ENCODE results near the gene EML1.

EML1 gene

GRCh38 chr14:99910337-99911309 is 117.4 kb downstream of the EML1 start:
- Histone ChIP-seq H3K9me3 (ENCODE audit: control insufficient read depth, low read length) (no peaks in the 10 kb centered on the region), H3K36me3 (ENCODE audit: control insufficient read depth, insufficient read depth, low read length) (no peaks in the 10 kb centered on the region)

GRCh38 chr14:99915305-99916090 is 122.3 kb downstream of the EML1 start:
- Histone ChIP-seq H3K36me3 (ENCODE audit: control insufficient read depth, insufficient read depth, low read length) (no peaks in the 10 kb centered on the region), H3K9ac (ENCODE audit: low read length) (no peak overlapping the region), H3K4me1 (ENCODE audit: control insufficient read depth, insufficient read depth, low read length) (no peaks in the 10 kb centered on the region)

More at GRCh38 chr14:99910337-99911309, 117.4 kb downstream of the EML1 start:
- Histone ChIP-seq H3K4me3 (ENCODE audit: low read length) (no peak overlapping the region), H3K9ac (ENCODE audit: low read length) (no peak overlapping the region), H3K4me1 (ENCODE audit: control insufficient read depth, insufficient read depth, low read length) (no peaks in the 10 kb centered on the region), H3K27me3 (ENCODE audit: control insufficient read depth, insufficient read depth, low read length) (no peaks in the 10 kb centered on the region)

GRCh38 chr14:99916091-99916383 is 122.8 kb downstream of the EML1 start:
- Histone ChIP-seq H3K9me3 (ENCODE audit: control insufficient read depth, low read length) (no peaks in the 10 kb centered on the region), H3K9ac (ENCODE audit: low read length) (no peak overlapping the region), H3K27me3 (ENCODE audit: control insufficient read depth, insufficient read depth, low read length) (no peaks in the 10 kb centered on the region), H3K4me1 (ENCODE audit: control insufficient read depth, insufficient read depth, low read length) (no peaks in the 10 kb centered on the region), H3K36me3 (ENCODE audit: control insufficient read depth, insufficient read depth, low read length) (no peaks in the 10 kb centered on the region), H3K4me3 (ENCODE audit: low read length) (no peak overlapping the region)

More at GRCh38 chr14:99915305-99916090, 122.3 kb downstream of the EML1 start:
- H3K9me3 ChIP-seq (ENCODE audit: control insufficient read depth, low read length): no peaks in the 10 kb centered on the region
- H3K4me3 ChIP-seq (ENCODE audit: low read length): no peak overlapping the region
- no peaks in the 10 kb centered on the region for H3K27me3 ChIP-seq (ENCODE audit: control insufficient read depth, insufficient read depth, low read length)

- Histone ChIP-seq H3K27me3 (ENCODE audit: control insufficient read depth, insufficient read depth, low read length) (no peaks in the 10 kb centered on the region), H3K9me3 (ENCODE audit: control insufficient read depth, low read length) (no peaks in the 10 kb centered on the region), H3K4me1 (ENCODE audit: control insufficient read depth, insufficient read depth, low read length) (no peaks in the 10 kb centered on the region), H3K4me3 (ENCODE audit: low read length) (no peak overlapping the region), H3K9ac (ENCODE audit: low read length) (no peak overlapping the region), H3K36me3 (ENCODE audit: control insufficient read depth, insufficient read depth, low read length) (no peaks in the 10 kb centered on the region)
Observed at GRCh38 chr14:99918781-99919180, 125.6 kb downstream of the EML1 start.

GRCh38 chr14:99921425-99921824 is 128.2 kb downstream of the EML1 start:
- no peaks in the 10 kb centered on the region for H3K9me3 ChIP-seq (ENCODE audit: control insufficient read depth, low read length)
- no peaks in the 10 kb centered on the region for H3K36me3 ChIP-seq (ENCODE audit: control insufficient read depth, insufficient read depth, low read length)
- no peaks in the 10 kb centered on the region for H3K4me1 ChIP-seq (ENCODE audit: control insufficient read depth, insufficient read depth, low read length)
- no peak overlapping the region for H3K4me3 ChIP-seq (ENCODE audit: low read length)
- no peak overlapping the region for H3K9ac ChIP-seq (ENCODE audit: low read length)
- no peaks in the 10 kb centered on the region for H3K27me3 ChIP-seq (ENCODE audit: control insufficient read depth, insufficient read depth, low read length)

GRCh38 chr14:99924379-99924778 is 131.2 kb downstream of the EML1 start:
- H3K27me3 ChIP-seq (ENCODE audit: control insufficient read depth, insufficient read depth, low read length): no peaks in the 10 kb centered on the region
- no peak overlapping the region for H3K9ac ChIP-seq (ENCODE audit: low read length)
- no peaks in the 10 kb centered on the region for H3K36me3 ChIP-seq (ENCODE audit: control insufficient read depth, insufficient read depth, low read length)
- no peaks in the 10 kb centered on the region for H3K9me3 ChIP-seq (ENCODE audit: control insufficient read depth, low read length)
- no peak overlapping the region for H3K4me3 ChIP-seq (ENCODE audit: low read length)
- H3K4me1 ChIP-seq (ENCODE audit: control insufficient read depth, insufficient read depth, low read length): no peaks in the 10 kb centered on the region

GRCh38 chr14:99925471-99925870 is 132.3 kb downstream of the EML1 start:
- Histone ChIP-seq H3K4me1 (ENCODE audit: control insufficient read depth, insufficient read depth, low read length) (no peaks in the 10 kb centered on the region), H3K4me3 (ENCODE audit: low read length) (no peak overlapping the region), H3K9ac (ENCODE audit: low read length) (no peak overlapping the region), H3K9me3 (ENCODE audit: control insufficient read depth, low read length) (no peaks in the 10 kb centered on the region), H3K27me3 (ENCODE audit: control insufficient read depth, insufficient read depth, low read length) (no peaks in the 10 kb centered on the region), H3K36me3 (ENCODE audit: control insufficient read depth, insufficient read depth, low read length) (no peaks in the 10 kb centered on the region)

- no peak overlapping the region for H3K9ac ChIP-seq (ENCODE audit: low read length)
Observed at GRCh38 chr14:99928963-99929362, 135.8 kb downstream of the EML1 start.

GRCh38 chr14:99929601-99930000 is 136.4 kb downstream of the EML1 start:
- Histone ChIP-seq H3K27me3 (ENCODE audit: control insufficient read depth, insufficient read depth, low read length) (no peaks in the 10 kb centered on the region), H3K36me3 (ENCODE audit: control insufficient read depth, insufficient read depth, low read length) (no peaks in the 10 kb centered on the region), H3K4me3 (ENCODE audit: low read length) (no peak overlapping the region), H3K9ac (ENCODE audit: low read length) (no peak overlapping the region), H3K4me1 (ENCODE audit: control insufficient read depth, insufficient read depth, low read length) (no peaks in the 10 kb centered on the region), H3K9me3 (ENCODE audit: control insufficient read depth, low read length) (no peaks in the 10 kb centered on the region)

More at GRCh38 chr14:99928963-99929362, 135.8 kb downstream of the EML1 start:
- Histone ChIP-seq H3K9me3 (ENCODE audit: control insufficient read depth, low read length) (no peaks in the 10 kb centered on the region), H3K36me3 (ENCODE audit: control insufficient read depth, insufficient read depth, low read length) (no peaks in the 10 kb centered on the region), H3K27me3 (ENCODE audit: control insufficient read depth, insufficient read depth, low read length) (no peaks in the 10 kb centered on the region), H3K4me1 (ENCODE audit: control insufficient read depth, insufficient read depth, low read length) (no peaks in the 10 kb centered on the region), H3K4me3 (ENCODE audit: low read length) (no peak overlapping the region)

GRCh38 chr14:99930420-99931274 is 137.4 kb downstream of the EML1 start:
- H3K9ac ChIP-seq (ENCODE audit: low read length): no peak overlapping the region
- no peaks in the 10 kb centered on the region for H3K36me3 ChIP-seq (ENCODE audit: control insufficient read depth, insufficient read depth, low read length)
- H3K4me1 ChIP-seq (ENCODE audit: control insufficient read depth, insufficient read depth, low read length): no peaks in the 10 kb centered on the region
- H3K27me3 ChIP-seq (ENCODE audit: control insufficient read depth, insufficient read depth, low read length): no peaks in the 10 kb centered on the region
- H3K9me3 ChIP-seq (ENCODE audit: control insufficient read depth, low read length): no peaks in the 10 kb centered on the region
- H3K4me3 ChIP-seq (ENCODE audit: low read length): no peak overlapping the region

GRCh38 chr14:99931308-99931707 is 138.1 kb downstream of the EML1 start:
- Histone ChIP-seq H3K4me3 (ENCODE audit: low read length) (no peak overlapping the region), H3K4me1 (ENCODE audit: control insufficient read depth, insufficient read depth, low read length) (no peaks in the 10 kb centered on the region), H3K9ac (ENCODE audit: low read length) (no peak overlapping the region), H3K27me3 (ENCODE audit: control insufficient read depth, insufficient read depth, low read length) (no peaks in the 10 kb centered on the region), H3K9me3 (ENCODE audit: control insufficient read depth, low read length) (no peaks in the 10 kb centered on the region), H3K36me3 (ENCODE audit: control insufficient read depth, insufficient read depth, low read length) (no peaks in the 10 kb centered on the region)

Measured in mucosa of stomach (tissue), 1 donor.